GM13977 (cell line): ENCODE results near the gene AFMID.

ENCODE experiments used
- DNase-seq: peaks from one replicate; pipeline ENCODE4 v3.0.0; 2012; ENCODE audit warnings: low spot score
- CTCF ChIP-seq: IDR thresholded peaks from 2 replicates; pipeline ENCODE4 v1.5.1; 2012; ENCODE audit warnings: mild to moderate bottlenecking, control low read depth; ENCODE audit not compliant: insufficient read depth; ENCODE audit errors: extremely low read depth, missing control alignments
- in situ Hi-C: fragments of 300-500 bp; cut with MboI; formaldehyde crosslinking; loops from one replicate; pipeline ENCODE4 v1.12.0; 2022; ENCODE audit warnings: low sequenced_read_pairs, low pct_unique_long_range_greater_than_20kb, mixed read lengths, inconsistent platforms; ENCODE audit not compliant: unreplicated experiment

Gene AFMID

GRCh38 chr17:78227455-78227916 lies 40.3 kb downstream of the AFMID start:
- in situ Hi-C loops, result no loop called here
- DNase-seq, result no peak
- no peak for TF ChIP-seq CTCF

- no peak for DNase-seq
- TF ChIP-seq CTCF, result no peak
- in situ Hi-C loops, result no loop called here
Measured at GRCh38 chr17:78228176-78228575, 41.0 kb downstream of the AFMID start.

- in situ Hi-C loops, result no loop called here
- no peak for DNase-seq
- no peak for TF ChIP-seq CTCF
Measured at GRCh38 chr17:78230252-78230962, 43.2 kb downstream of the AFMID start.

GRCh38 chr17:78230996-78231935 lies 44.1 kb downstream of the AFMID start, which contains the start of gene TMEM235:
TSS of gene TMEM235 (plus strand) at chr17:78231631. CDS start at chr17:78232024, 393 bp downstream.
- DNase-seq, result no peak
- TF ChIP-seq CTCF, result no peak
- in situ Hi-C loops, result no loop called here

- no peak for TF ChIP-seq CTCF
- in situ Hi-C loops, result no loop called here
- DNase-seq, result peak; percentile 59
Measured at GRCh38 chr17:78231991-78232858, 45.1 kb downstream of the AFMID start.

- TF ChIP-seq CTCF, result no peak
- no peak for DNase-seq
- in situ Hi-C loops, result no loop called here
Measured at GRCh38 chr17:78232859-78233173, 45.7 kb downstream of the AFMID start.
